Endothelial cell of umbilical vein (primary cell): ENCODE results near the gene FRS2. TPM values are rescaled to one million over a fixed set of nuclear protein-coding genes. Genes with fewer than 3 reads are reported as not detected.

ENCODE experiments used
- BruUV-seq: library from RNA; stranded (reverse); fragments of 400-500 nt; replicated peaks from 2 replicates; lab custom pipeline; 2021; lab: Mats Ljungman, UMichigan
- CTCF ChIA-PET: fragments of 300-600, 350-600 bp; sonication (Branson Sonifier 250); formaldehyde crosslinking; loops from one replicate; lab custom pipeline; 2021; ENCODE audit warnings: antibody characterized with exemption, inconsistent platforms; lab: Charles Lee
- POLR2A ChIA-PET: fragments of 300-600, 350-600 bp; sonication (Branson Sonifier 250); formaldehyde crosslinking; loops from one replicate; lab custom pipeline; 2021; ENCODE audit warnings: antibody characterized with exemption, inconsistent platforms; lab: Charles Lee
- DNase-seq: peaks from one replicate; pipeline ENCODE4 v3.0.0-alpha.2; 2011; ENCODE audit warnings: low read depth, low spot score
- FAIRE-seq: peaks from 2 replicates; lab custom pipeline; 2011; peaks lifted over from hg19 to GRCh38; lab: Jason Lieb, UNC
- H2AFZ ChIP-seq: 2 replicates; pipeline ENCODE4 v1.6.0; 2012; ENCODE audit warnings: low read depth, low read length, control low read depth, inconsistent platforms
- H3K27ac ChIP-seq: 2 replicates; pipeline ENCODE4 v1.5.1; 2011; ENCODE audit warnings: low read depth, mild to moderate bottlenecking, control low read depth, low read length, moderate library complexity; ENCODE audit not compliant: insufficient read depth
- H3K27me3 ChIP-seq, 2 experiments: 2 replicates each; pipeline versions ENCODE4 v1.6.0 to v1.6.1; 2011; ENCODE audit warnings: low read length in 2 of 2, mixed read lengths in 1 of 2; ENCODE audit not compliant: control insufficient read depth in 2 of 2, insufficient read depth in 2 of 2
- H3K36me3 ChIP-seq, 2 experiments: 2 replicates in 1 of 2; 3 replicates in 1 of 2; pipeline ENCODE4 v1.5.1; 2011; ENCODE audit warnings: low read length in 2 of 2, mild to moderate bottlenecking in 1 of 2, moderate library complexity in 1 of 2; ENCODE audit not compliant: control insufficient read depth in 2 of 2, insufficient read depth in 2 of 2; ENCODE audit errors: extremely low read depth in 1 of 2
- H3K4me1 ChIP-seq: 3 replicates; pipeline ENCODE4 v1.5.1; 2011; ENCODE audit warnings: mild to moderate bottlenecking, low read length; ENCODE audit not compliant: control insufficient read depth, insufficient read depth; ENCODE audit errors: extremely low read depth
- H3K4me2 ChIP-seq: 2 replicates; pipeline ENCODE4 v1.6.1; 2011; ENCODE audit warnings: low read length, control low read depth, mixed read lengths; ENCODE audit not compliant: insufficient read depth
- H3K4me3 ChIP-seq, 3 experiments: fragments of 200-600 bp in 1 of 3; sonication (generic), shearing (Covaris generic) in 1 of 3; replicated peaks in 1 of 3; 2 replicates each; pipeline ENCODE4 v1.5.1; 2011 to 2016; ENCODE audit warnings: control low read depth in 3 of 3, low read length in 3 of 3, mild to moderate bottlenecking in 2 of 3, inconsistent platforms in 1 of 3, low read depth in 1 of 3, moderate library complexity in 1 of 3; ENCODE audit not compliant: insufficient read depth in 1 of 3
- H3K79me2 ChIP-seq: 2 replicates; pipeline ENCODE4 v1.6.0; 2012; ENCODE audit warnings: low read length, inconsistent platforms; ENCODE audit not compliant: control insufficient read depth, insufficient read depth
- H3K9ac ChIP-seq: replicated peaks from 2 replicates; pipeline ENCODE3; 2011; ENCODE audit warnings: low read length, control low read depth; ENCODE audit not compliant: insufficient read depth; ENCODE audit errors: extremely low read depth
- H3K9me1 ChIP-seq: replicated peaks from 3 replicates; pipeline ENCODE4 v1.6.0; 2011; ENCODE audit warnings: mild to moderate bottlenecking, low read length; ENCODE audit not compliant: control insufficient read depth, insufficient read depth; ENCODE audit errors: extremely low read depth
- H3K9me3 ChIP-seq: replicated peaks from 2 replicates; pipeline ENCODE4 v1.5.1; 2012; ENCODE audit warnings: low read length, inconsistent platforms; ENCODE audit not compliant: control insufficient read depth, insufficient read depth
- H4K20me1 ChIP-seq: replicated peaks from 2 replicates; pipeline ENCODE3; 2011; ENCODE audit warnings: mild to moderate bottlenecking, low read length; ENCODE audit not compliant: control insufficient read depth, insufficient read depth; ENCODE audit errors: extremely low read depth
- CTCF ChIP-seq, 2 donors: IDR thresholded peaks; 1 replicate in 1 of 2; 2 replicates in 1 of 2; pipeline ENCODE4 v1.5.1; 2011; ENCODE audit warnings: low read length in 2 of 2, mild to moderate bottlenecking in 2 of 2, moderate library complexity in 2 of 2, control low read depth in 1 of 2, inconsistent platforms in 1 of 2, low read depth in 1 of 2; ENCODE audit not compliant: insufficient read depth in 1 of 2; ENCODE audit errors: extremely low read depth in 1 of 2
- EZH2 ChIP-seq: IDR thresholded peaks from 2 replicates; pipeline ENCODE4 v1.6.1; 2012; ENCODE audit warnings: borderline replicate concordance, low read depth, mild to moderate bottlenecking, moderate library complexity, low read length, inconsistent platforms; ENCODE audit not compliant: severe bottlenecking
- FOS ChIP-seq: IDR thresholded peaks from 2 replicates; pipeline ENCODE4 v1.6.1; 2011; ENCODE audit warnings: mild to moderate bottlenecking, low read length, moderate library complexity, borderline replicate concordance; ENCODE audit not compliant: insufficient read depth
- GATA2 ChIP-seq: IDR thresholded peaks from 2 replicates; pipeline ENCODE4 v1.7.0; 2011; ENCODE audit warnings: low read depth, mild to moderate bottlenecking, moderate library complexity, mixed read lengths, low read length; ENCODE audit not compliant: insufficient read length, insufficient read depth
- JUN ChIP-seq: IDR thresholded peaks from 2 replicates; pipeline ENCODE4 v1.6.1; 2011; ENCODE audit warnings: borderline replicate concordance, low read depth; ENCODE audit not compliant: insufficient read length, insufficient read depth
- MAX ChIP-seq: IDR thresholded peaks from 2 replicates; pipeline ENCODE4 v1.6.1; 2011; ENCODE audit not compliant: insufficient read depth, insufficient read length
- MYC ChIP-seq: IDR thresholded peaks from one replicate; pipeline ENCODE4 v1.6.1; 2011; ENCODE audit warnings: mild to moderate bottlenecking, low read depth, low read length
- POLR2A ChIP-seq: IDR thresholded peaks from 2 replicates; pipeline ENCODE4 v1.6.1; 2012; ENCODE audit warnings: low read depth, mild to moderate bottlenecking, control low read depth, low read length
- POLR2AphosphoS5 ChIP-seq: IDR thresholded peaks from 2 replicates; pipeline ENCODE4 v1.6.1; 2012; ENCODE audit warnings: low read depth, mild to moderate bottlenecking, control low read depth, low read length, moderate library complexity; ENCODE audit not compliant: insufficient read depth
- dilution Hi-C: fragments of 300-500 bp; cut with MboI; formaldehyde crosslinking; loops from one replicate; pipeline ENCODE4 v1.15.0; 2019; ENCODE audit warnings: low sequenced_read_pairs; ENCODE audit not compliant: extremely low pct_ligation_motif_present
- intact Hi-C: fragments of 100-400 bp; cut with micrococcal nuclease; formaldehyde crosslinking; loops from one replicate; pipeline ENCODE4 v1.10.0; 2022
- polyA plus RNA-seq, 4 experiments: library from polyadenylated mRNA; depleted of rRNA in 3 of 4; stranded (reverse) in 3 of 4; unstranded in 1 of 4; fragments of >200 nt; gene quantifications; 2 replicates each; pipeline versions ENCODE4 v1.2.1 to v1.2.3, GENCODE V29; 2011 to 2012; ENCODE audit warnings: missing spikeins in 1 of 4
- total RNA-seq: library from RNA; stranded (reverse); gene quantifications from 2 replicates; pipeline ENCODE4 v1.2.3, GENCODE V29; 2021

Gene FRS2
- total and polyA plus RNA-seq, 2 donors (not counting 3 experiments of a cell fraction or from before 2014, with no cell fraction given): 6.3 to 15.5 TPM

- peaks cover 9% of the 10 kb centered on the region for H4K20me1 ChIP-seq
- CTCF ChIA-PET: no interaction called here
These were observed 27.3 kb downstream of the FRS2 start for GRCh38 chr12:69497308-69498026.

More at GRCh38 chr12:69497308-69498026, 27.3 kb downstream of the FRS2 start:
- no peak overlapping the region for H3K4me3 ChIP-seq
- H3K36me3 ChIP-seq: no peaks in the 10 kb centered on the region
- dilution Hi-C loops: no loop called here
- TF ChIP-seq FOS: no peak
- no peak for TF ChIP-seq POLR2A
- no peak for TF ChIP-seq EZH2
- TF ChIP-seq MAX: no peak
- no peak for TF ChIP-seq POLR2AphosphoS5
- no peak for TF ChIP-seq CTCF (IDR thresholded peaks at IDR 0.05; ENCODE audit: extremely low read depth in 1 of 2, insufficient read depth in 1 of 2, low read depth in 1 of 2, low read length in 2 of 2)
- no peak for TF ChIP-seq MYC
- TF ChIP-seq GATA2: no peak
- no peak for TF ChIP-seq JUN
- FAIRE-seq (no peak), DNase-seq (no peak)
- no peaks in the 10 kb centered on the region for H3K9me1 ChIP-seq
- H3K9ac ChIP-seq: no peak overlapping the region
- no TSS peak for BruUV-seq
- intact Hi-C loops: no loop called here
- no peaks in the 10 kb centered on the region for H3K9me3 ChIP-seq
- no peak overlapping the region for H2AFZ ChIP-seq
- H3K4me1 ChIP-seq: no peaks in the 10 kb centered on the region
- H3K4me2 ChIP-seq: no peak overlapping the region
- H3K79me2 ChIP-seq: peaks cover 86% of the 10 kb centered on the region
- POLR2A ChIA-PET: no interaction called here
- no peaks in the 10 kb centered on the region for H3K27me3 ChIP-seq
- no peak overlapping the region for H3K27ac ChIP-seq
